Nephron progenitor cell (in vitro differentiated cells): ENCODE results near the gene AXIN2.
A peak's percentile ranks its signal among the peaks of the same experiment; 100 is the strongest.

Experiments
- DNase-seq: peaks from one replicate; pipeline ENCODE4 v3.0.0; 2021
- H3K27ac Mint-ChIP-seq: 2 replicates; pipeline ENCODE4 v1.8.0; 2021; ENCODE audit warnings: mild to moderate bottlenecking, moderate library complexity, mixed read lengths
- H3K27me3 Mint-ChIP-seq: 2 replicates; pipeline ENCODE4 v1.8.0; 2021; ENCODE audit warnings: mild to moderate bottlenecking, low read depth, mixed read lengths; ENCODE audit not compliant: poor library complexity
- H3K36me3 Mint-ChIP-seq: 2 replicates; pipeline ENCODE4 v1.8.0; 2021; ENCODE audit warnings: low read depth, mixed read lengths
- H3K4me1 Mint-ChIP-seq: 2 replicates; pipeline ENCODE4 v1.8.0; 2021; ENCODE audit warnings: mixed read lengths
- H3K4me3 Mint-ChIP-seq: 2 replicates; pipeline ENCODE4 v1.8.0; 2021; ENCODE audit warnings: mild to moderate bottlenecking, moderate library complexity, mixed read lengths
- H3K9me3 Mint-ChIP-seq: 2 replicates; pipeline ENCODE4 v1.8.0; 2021; ENCODE audit warnings: mild to moderate bottlenecking, moderate library complexity, mixed read lengths
- CTCF ChIP-seq: fragments of 200-600 bp; sonication (generic); IDR thresholded peaks from 2 replicates; pipeline ENCODE4 v1.5.0; 2021; ENCODE audit warnings: antibody characterized with exemption

AXIN2 gene

GRCh38 chr17:65545705-65546523 is 15.5 kb downstream of the AXIN2 start:
- Mint-ChIP-seq H3K27me3 (no peaks in the 10 kb centered on the region), H3K9me3 (no peaks in the 10 kb centered on the region), H3K4me1 (peaks cover 56% of the 10 kb centered on the region), H3K27ac (peak overlapping the region; percentile 76), H3K36me3 (peaks cover 59% of the 10 kb centered on the region), H3K4me3 (no peak overlapping the region)
- DNase-seq: no peak
- no peak for TF ChIP-seq CTCF

- Mint-ChIP-seq H3K9me3 (no peaks in the 10 kb centered on the region), H3K36me3 (peaks cover 65% of the 10 kb centered on the region), H3K27ac (peak overlapping the region; percentile 69), H3K4me3 (peak overlapping the region; percentile 30), H3K4me1 (peaks cover 67% of the 10 kb centered on the region), H3K27me3 (no peaks in the 10 kb centered on the region)
- DNase-seq: no peak
- no peak for TF ChIP-seq CTCF
Observed at GRCh38 chr17:65544672-65545071, 16.8 kb downstream of the AXIN2 start.

GRCh38 chr17:65542610-65543009 is 18.8 kb downstream of the AXIN2 start:
- TF ChIP-seq CTCF: no peak
- DNase-seq: no peak
- H3K36me3 Mint-ChIP-seq: peaks cover 56% of the 10 kb centered on the region
- H3K27me3 Mint-ChIP-seq: no peaks in the 10 kb centered on the region
- H3K9me3 Mint-ChIP-seq: no peaks in the 10 kb centered on the region
- peaks cover 74% of the 10 kb centered on the region for H3K4me1 Mint-ChIP-seq
- H3K4me3 Mint-ChIP-seq: no peak overlapping the region
- H3K27ac Mint-ChIP-seq: no peak overlapping the region

GRCh38 chr17:65542067-65542466 is 19.4 kb downstream of the AXIN2 start:
- H3K4me1 Mint-ChIP-seq: peaks cover 68% of the 10 kb centered on the region

GRCh38 chr17:65541453-65541852 is 20.0 kb downstream of the AXIN2 start:
- no peaks in the 10 kb centered on the region for H3K27me3 Mint-ChIP-seq
- no peak for DNase-seq
- no peak overlapping the region for H3K27ac Mint-ChIP-seq
- H3K4me1 Mint-ChIP-seq: peaks cover 62% of the 10 kb centered on the region
- no peak for TF ChIP-seq CTCF
- no peaks in the 10 kb centered on the region for H3K9me3 Mint-ChIP-seq
- peaks cover 55% of the 10 kb centered on the region for H3K36me3 Mint-ChIP-seq
- H3K4me3 Mint-ChIP-seq: no peak overlapping the region

More at GRCh38 chr17:65542067-65542466, 19.4 kb downstream of the AXIN2 start:
- Mint-ChIP-seq H3K27ac (no peak overlapping the region), H3K4me3 (no peak overlapping the region), H3K27me3 (no peaks in the 10 kb centered on the region), H3K36me3 (peaks cover 53% of the 10 kb centered on the region), H3K9me3 (no peaks in the 10 kb centered on the region)
- TF ChIP-seq CTCF: no peak
- no peak for DNase-seq
